ENCODE results near the gene DOCK3.

DNA sequence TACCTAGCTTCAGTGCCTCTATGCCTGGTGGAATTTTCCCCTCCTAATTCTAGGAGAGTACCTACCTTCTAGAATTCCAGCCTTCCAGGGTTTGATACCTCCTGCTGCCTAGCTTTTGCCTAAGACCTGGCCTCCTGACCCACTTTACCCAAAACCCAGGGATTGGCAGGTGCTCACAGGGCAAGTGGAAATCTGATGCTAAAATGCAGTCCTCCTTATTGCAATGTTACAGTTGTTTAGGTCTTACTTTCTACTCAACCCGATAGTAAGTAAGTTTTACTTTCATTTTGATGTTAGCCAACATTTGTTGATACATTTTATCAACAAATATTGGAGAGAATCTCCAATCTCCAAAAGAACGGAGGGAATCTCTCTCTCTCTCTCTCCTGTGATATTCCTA lies 275.9 kb downstream of the DOCK3 start:
- TF ChIP-seq, protein P1, sequence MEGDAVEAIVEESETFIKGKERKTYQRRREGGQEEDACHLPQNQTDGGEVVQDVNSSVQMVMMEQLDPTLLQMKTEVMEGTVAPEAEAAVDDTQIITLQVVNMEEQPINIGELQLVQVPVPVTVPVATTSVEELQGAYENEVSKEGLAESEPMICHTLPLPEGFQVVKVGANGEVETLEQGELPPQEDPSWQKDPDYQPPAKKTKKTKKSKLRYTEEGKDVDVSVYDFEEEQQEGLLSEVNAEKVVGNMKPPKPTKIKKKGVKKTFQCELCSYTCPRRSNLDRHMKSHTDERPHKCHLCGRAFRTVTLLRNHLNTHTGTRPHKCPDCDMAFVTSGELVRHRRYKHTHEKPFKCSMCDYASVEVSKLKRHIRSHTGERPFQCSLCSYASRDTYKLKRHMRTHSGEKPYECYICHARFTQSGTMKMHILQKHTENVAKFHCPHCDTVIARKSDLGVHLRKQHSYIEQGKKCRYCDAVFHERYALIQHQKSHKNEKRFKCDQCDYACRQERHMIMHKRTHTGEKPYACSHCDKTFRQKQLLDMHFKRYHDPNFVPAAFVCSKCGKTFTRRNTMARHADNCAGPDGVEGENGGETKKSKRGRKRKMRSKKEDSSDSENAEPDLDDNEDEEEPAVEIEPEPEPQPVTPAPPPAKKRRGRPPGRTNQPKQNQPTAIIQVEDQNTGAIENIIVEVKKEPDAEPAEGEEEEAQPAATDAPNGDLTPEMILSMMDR (IDR thresholded peaks at IDR 0.05): no peak
- TF ChIP-seq, protein P2, sequence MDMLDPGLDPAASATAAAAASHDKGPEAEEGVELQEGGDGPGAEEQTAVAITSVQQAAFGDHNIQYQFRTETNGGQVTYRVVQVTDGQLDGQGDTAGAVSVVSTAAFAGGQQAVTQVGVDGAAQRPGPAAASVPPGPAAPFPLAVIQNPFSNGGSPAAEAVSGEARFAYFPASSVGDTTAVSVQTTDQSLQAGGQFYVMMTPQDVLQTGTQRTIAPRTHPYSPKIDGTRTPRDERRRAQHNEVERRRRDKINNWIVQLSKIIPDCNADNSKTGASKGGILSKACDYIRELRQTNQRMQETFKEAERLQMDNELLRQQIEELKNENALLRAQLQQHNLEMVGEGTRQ (CRISPR knock-in tag; IDR thresholded peaks at IDR 0.05): no peak
- TF ChIP-seq ESRRA (CRISPR knock-in tag; IDR thresholded peaks at IDR 0.05; ENCODE audit: borderline replicate concordance): no peak
- TF ChIP-seq, protein P3, sequence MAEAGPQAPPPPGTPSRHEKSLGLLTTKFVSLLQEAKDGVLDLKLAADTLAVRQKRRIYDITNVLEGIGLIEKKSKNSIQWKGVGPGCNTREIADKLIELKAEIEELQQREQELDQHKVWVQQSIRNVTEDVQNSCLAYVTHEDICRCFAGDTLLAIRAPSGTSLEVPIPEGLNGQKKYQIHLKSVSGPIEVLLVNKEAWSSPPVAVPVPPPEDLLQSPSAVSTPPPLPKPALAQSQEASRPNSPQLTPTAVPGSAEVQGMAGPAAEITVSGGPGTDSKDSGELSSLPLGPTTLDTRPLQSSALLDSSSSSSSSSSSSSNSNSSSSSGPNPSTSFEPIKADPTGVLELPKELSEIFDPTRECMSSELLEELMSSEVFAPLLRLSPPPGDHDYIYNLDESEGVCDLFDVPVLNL (CRISPR knock-in tag; IDR thresholded peaks at IDR 0.05; ENCODE audit: borderline replicate concordance, low read depth): no peak

Measured in WTC11 (cell line).